Nephron progenitor cell (in vitro differentiated cells): ENCODE results near the gene PRKCE.

Experiments used
- DNase-seq: peaks from one replicate; pipeline ENCODE4 v3.0.0; 2021
- H3K27ac Mint-ChIP-seq: 2 replicates; pipeline ENCODE4 v1.8.0; 2021; ENCODE audit warnings: mild to moderate bottlenecking, moderate library complexity, mixed read lengths
- H3K27me3 Mint-ChIP-seq: 2 replicates; pipeline ENCODE4 v1.8.0; 2021; ENCODE audit warnings: mild to moderate bottlenecking, low read depth, mixed read lengths; ENCODE audit not compliant: poor library complexity
- H3K36me3 Mint-ChIP-seq: 2 replicates; pipeline ENCODE4 v1.8.0; 2021; ENCODE audit warnings: low read depth, mixed read lengths
- H3K4me1 Mint-ChIP-seq: 2 replicates; pipeline ENCODE4 v1.8.0; 2021; ENCODE audit warnings: mixed read lengths
- H3K4me3 Mint-ChIP-seq: 2 replicates; pipeline ENCODE4 v1.8.0; 2021; ENCODE audit warnings: mild to moderate bottlenecking, moderate library complexity, mixed read lengths
- H3K9me3 Mint-ChIP-seq: 2 replicates; pipeline ENCODE4 v1.8.0; 2021; ENCODE audit warnings: mild to moderate bottlenecking, moderate library complexity, mixed read lengths
- TF ChIP-seq, protein P1 (sequence below): fragments of 200-600 bp; sonication (generic); IDR thresholded peaks from 2 replicates; pipeline ENCODE4 v1.5.0; 2021; ENCODE audit warnings: antibody characterized with exemption

PRKCE gene

DNA sequence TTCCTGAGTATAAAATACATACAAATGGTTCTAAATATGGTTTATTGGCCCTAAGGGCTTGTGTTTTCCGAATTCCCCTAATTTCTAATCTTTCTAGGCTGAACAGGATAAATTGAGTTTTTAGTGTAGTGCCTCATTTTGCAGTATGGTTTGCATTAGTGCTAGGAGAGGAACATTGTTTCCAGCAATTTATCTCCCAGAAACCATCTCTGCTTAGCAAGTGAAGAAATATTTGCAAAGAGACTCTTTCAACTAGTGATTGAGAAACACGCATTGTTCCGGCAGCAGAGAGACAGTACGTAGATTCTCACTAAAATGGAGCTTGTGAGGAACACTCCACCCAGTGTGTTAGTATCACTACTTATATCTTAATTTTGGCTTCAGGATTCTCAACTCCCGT, 468.0 kb downstream of the PRKCE start:
- Mint-ChIP-seq H3K27me3 (no peaks in the 10 kb centered on the region), H3K9me3 (no peaks in the 10 kb centered on the region), H3K4me1 (peaks cover 29% of the 10 kb centered on the region), H3K4me3 (no peak overlapping the region), H3K27ac (no peak overlapping the region), H3K36me3 (no peaks in the 10 kb centered on the region)
- DNase-seq = no peak
- TF ChIP-seq, protein P1, sequence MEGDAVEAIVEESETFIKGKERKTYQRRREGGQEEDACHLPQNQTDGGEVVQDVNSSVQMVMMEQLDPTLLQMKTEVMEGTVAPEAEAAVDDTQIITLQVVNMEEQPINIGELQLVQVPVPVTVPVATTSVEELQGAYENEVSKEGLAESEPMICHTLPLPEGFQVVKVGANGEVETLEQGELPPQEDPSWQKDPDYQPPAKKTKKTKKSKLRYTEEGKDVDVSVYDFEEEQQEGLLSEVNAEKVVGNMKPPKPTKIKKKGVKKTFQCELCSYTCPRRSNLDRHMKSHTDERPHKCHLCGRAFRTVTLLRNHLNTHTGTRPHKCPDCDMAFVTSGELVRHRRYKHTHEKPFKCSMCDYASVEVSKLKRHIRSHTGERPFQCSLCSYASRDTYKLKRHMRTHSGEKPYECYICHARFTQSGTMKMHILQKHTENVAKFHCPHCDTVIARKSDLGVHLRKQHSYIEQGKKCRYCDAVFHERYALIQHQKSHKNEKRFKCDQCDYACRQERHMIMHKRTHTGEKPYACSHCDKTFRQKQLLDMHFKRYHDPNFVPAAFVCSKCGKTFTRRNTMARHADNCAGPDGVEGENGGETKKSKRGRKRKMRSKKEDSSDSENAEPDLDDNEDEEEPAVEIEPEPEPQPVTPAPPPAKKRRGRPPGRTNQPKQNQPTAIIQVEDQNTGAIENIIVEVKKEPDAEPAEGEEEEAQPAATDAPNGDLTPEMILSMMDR = no peak

DNA sequence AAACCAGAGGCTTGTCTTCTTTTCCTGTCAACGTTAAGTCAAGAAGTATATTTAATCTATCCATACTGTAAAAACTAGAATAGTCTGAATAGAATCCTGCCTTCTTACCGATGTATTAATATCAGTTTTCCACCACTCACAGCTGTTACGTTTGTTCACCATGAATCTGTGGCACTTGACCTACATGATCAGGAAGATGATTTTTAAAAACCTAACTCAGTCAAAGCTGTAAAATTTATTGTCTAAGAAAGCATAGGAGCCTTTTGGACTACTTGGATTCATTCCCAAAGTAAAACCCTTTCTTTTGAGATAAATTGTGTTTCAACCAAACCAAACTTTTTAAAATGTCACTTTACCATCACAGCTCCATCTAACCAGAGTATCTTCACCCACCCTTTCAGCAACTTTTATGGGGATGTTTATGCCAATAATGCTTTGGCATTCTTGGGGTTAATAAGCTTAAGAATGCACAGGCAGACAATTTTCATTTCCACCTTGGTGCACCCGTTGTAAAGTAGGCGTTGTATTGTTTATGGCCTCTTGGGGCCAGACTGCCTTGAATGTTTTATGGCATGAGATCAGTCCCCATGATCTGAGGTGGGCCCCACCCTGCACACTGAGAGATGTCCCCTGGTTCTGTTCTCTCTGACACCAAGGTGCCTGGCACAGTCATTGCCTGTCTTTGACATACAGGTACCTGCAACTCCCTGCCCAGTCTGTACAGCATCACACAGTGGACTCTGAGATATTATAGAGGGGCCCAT, 469.5 kb downstream of the PRKCE start:
- no peaks in the 10 kb centered on the region for H3K36me3 Mint-ChIP-seq
- TF ChIP-seq, protein P1 = no peak
- no peak for DNase-seq
- H3K9me3 Mint-ChIP-seq = no peaks in the 10 kb centered on the region
- H3K27me3 Mint-ChIP-seq = no peaks in the 10 kb centered on the region
- no peak overlapping the region for H3K27ac Mint-ChIP-seq
- H3K4me3 Mint-ChIP-seq = no peak overlapping the region
- H3K4me1 Mint-ChIP-seq = peaks cover 29% of the 10 kb centered on the region

DNA sequence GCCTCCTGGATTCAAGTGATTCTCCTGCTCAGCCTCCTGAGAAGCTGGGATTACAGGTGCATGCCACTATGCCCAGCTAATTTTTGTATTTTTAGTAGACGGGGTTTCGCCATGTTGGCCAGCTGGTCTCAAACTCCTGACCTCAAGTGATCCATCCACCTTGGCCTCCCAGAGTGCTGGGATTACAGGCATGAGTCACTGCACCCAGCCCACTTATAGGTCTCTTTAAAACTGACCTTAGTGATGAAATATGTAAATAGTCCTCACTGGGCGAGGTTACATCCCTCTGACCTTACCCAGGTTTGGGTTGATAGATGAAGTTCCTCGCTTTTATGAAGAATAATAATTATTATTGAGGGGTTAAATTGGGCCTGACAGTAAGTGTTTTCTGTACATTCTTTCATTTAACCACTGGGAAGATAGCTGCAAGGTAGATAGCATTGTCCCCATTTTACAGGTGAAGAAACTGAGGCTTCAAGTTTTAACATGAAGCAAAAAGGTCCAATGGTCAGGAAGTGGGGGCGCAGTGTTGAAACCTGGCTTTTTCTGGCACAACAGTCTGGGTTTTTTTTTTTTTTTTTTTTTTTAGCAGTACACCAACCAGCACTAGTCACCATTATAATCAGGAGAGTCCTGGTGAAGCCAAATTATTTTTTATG, 471.0 kb downstream of the PRKCE start:
- DNase-seq = no peak
- Mint-ChIP-seq H3K36me3 (no peaks in the 10 kb centered on the region), H3K27me3 (peaks cover 3% of the 10 kb centered on the region), H3K27ac (no peak overlapping the region), H3K4me3 (no peak overlapping the region), H3K4me1 (peaks cover 24% of the 10 kb centered on the region), H3K9me3 (no peaks in the 10 kb centered on the region)
- TF ChIP-seq, protein P1 = no peak

DNA sequence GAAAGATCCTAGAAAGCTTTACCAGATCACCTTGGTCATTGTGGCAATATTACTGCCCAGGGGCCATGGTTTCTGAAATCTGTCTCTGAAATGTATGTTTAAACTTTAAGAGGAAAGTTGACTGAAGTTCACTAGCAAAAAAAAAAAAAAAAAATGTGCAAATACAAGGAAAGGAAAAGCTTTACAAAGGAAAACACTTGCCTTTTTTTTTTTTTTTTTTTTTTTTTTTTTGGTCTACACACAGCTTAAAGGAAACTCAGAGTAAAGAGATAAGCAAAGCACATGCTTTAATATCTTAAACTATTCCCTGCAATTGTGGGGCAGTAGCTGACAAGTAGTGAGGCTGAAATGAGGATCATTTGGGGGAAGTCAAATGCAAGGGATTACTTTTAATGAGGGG, 471.5 kb downstream of the PRKCE start:
- TF ChIP-seq, protein P1 = no peak
- peaks cover 3% of the 10 kb centered on the region for H3K27me3 Mint-ChIP-seq
- H3K4me1 Mint-ChIP-seq = peaks cover 21% of the 10 kb centered on the region
- no peak overlapping the region for H3K27ac Mint-ChIP-seq
- no peaks in the 10 kb centered on the region for H3K36me3 Mint-ChIP-seq
- no peaks in the 10 kb centered on the region for H3K9me3 Mint-ChIP-seq
- no peak for DNase-seq
- H3K4me3 Mint-ChIP-seq = no peak overlapping the region

DNA sequence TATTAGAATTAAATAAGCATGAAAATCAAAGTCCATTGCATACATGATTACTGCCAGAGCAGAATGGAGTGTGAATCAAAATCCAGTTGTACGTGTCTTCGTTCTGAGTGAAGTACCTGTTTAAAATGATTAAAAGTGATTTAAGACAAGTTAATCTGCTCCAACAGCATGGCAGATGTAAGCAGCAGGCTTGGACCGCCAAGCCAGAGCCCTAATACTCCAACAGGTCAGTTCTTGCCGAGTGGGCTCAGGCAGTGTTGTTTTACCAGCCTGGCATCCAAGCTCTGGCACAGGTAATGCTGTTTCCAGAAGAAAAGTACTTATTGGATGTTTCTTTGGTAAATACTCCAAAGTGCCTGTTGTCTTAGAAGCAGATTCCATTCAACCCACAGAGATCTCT, 474.3 kb downstream of the PRKCE start:
- no peak overlapping the region for H3K4me3 Mint-ChIP-seq
- no peaks in the 10 kb centered on the region for H3K9me3 Mint-ChIP-seq
- TF ChIP-seq, protein P1 = no peak
- H3K27me3 Mint-ChIP-seq = peaks cover 6% of the 10 kb centered on the region
- H3K36me3 Mint-ChIP-seq = no peaks in the 10 kb centered on the region
- no peak for DNase-seq
- peaks cover 12% of the 10 kb centered on the region for H3K4me1 Mint-ChIP-seq
- no peak overlapping the region for H3K27ac Mint-ChIP-seq

DNA sequence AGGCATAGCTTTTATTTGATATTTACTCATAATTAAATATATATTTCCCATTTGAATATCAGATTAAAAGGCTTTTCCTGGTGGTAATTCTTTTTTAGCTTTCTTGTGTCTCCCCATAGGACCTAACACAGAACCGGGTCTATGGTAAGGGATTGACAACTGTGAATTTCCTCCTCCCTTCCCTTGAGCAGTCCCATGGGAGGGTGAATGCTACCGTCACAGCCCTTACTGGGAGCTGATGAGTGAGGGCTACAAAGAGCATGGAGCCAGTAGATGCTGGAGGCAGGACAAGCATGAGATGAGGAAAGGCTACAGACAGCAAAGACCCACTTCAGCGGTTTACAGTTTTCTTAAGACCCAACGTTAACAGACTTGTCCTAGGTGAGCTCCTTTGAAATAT, 475.1 kb downstream of the PRKCE start:
- TF ChIP-seq, protein P1 = no peak
- Mint-ChIP-seq H3K4me1 (peaks cover 5% of the 10 kb centered on the region), H3K27me3 (peaks cover 6% of the 10 kb centered on the region), H3K27ac (no peak overlapping the region), H3K4me3 (no peak overlapping the region), H3K9me3 (no peaks in the 10 kb centered on the region), H3K36me3 (no peaks in the 10 kb centered on the region)
- DNase-seq = no peak
